GM15510 (cell line): ENCODE results near the gene RRP12.

Experiments
- POLR2A ChIP-seq: IDR thresholded peaks from 3 replicates; pipeline ENCODE4 v1.6.1; 2011; ENCODE audit warnings: borderline replicate concordance; ENCODE audit not compliant: insufficient read length; ENCODE audit errors: extremely low read depth

Gene RRP12, protein sequence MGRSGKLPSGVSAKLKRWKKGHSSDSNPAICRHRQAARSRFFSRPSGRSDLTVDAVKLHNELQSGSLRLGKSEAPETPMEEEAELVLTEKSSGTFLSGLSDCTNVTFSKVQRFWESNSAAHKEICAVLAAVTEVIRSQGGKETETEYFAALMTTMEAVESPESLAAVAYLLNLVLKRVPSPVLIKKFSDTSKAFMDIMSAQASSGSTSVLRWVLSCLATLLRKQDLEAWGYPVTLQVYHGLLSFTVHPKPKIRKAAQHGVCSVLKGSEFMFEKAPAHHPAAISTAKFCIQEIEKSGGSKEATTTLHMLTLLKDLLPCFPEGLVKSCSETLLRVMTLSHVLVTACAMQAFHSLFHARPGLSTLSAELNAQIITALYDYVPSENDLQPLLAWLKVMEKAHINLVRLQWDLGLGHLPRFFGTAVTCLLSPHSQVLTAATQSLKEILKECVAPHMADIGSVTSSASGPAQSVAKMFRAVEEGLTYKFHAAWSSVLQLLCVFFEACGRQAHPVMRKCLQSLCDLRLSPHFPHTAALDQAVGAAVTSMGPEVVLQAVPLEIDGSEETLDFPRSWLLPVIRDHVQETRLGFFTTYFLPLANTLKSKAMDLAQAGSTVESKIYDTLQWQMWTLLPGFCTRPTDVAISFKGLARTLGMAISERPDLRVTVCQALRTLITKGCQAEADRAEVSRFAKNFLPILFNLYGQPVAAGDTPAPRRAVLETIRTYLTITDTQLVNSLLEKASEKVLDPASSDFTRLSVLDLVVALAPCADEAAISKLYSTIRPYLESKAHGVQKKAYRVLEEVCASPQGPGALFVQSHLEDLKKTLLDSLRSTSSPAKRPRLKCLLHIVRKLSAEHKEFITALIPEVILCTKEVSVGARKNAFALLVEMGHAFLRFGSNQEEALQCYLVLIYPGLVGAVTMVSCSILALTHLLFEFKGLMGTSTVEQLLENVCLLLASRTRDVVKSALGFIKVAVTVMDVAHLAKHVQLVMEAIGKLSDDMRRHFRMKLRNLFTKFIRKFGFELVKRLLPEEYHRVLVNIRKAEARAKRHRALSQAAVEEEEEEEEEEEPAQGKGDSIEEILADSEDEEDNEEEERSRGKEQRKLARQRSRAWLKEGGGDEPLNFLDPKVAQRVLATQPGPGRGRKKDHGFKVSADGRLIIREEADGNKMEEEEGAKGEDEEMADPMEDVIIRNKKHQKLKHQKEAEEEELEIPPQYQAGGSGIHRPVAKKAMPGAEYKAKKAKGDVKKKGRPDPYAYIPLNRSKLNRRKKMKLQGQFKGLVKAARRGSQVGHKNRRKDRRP (N-terminal part only)

DNA sequence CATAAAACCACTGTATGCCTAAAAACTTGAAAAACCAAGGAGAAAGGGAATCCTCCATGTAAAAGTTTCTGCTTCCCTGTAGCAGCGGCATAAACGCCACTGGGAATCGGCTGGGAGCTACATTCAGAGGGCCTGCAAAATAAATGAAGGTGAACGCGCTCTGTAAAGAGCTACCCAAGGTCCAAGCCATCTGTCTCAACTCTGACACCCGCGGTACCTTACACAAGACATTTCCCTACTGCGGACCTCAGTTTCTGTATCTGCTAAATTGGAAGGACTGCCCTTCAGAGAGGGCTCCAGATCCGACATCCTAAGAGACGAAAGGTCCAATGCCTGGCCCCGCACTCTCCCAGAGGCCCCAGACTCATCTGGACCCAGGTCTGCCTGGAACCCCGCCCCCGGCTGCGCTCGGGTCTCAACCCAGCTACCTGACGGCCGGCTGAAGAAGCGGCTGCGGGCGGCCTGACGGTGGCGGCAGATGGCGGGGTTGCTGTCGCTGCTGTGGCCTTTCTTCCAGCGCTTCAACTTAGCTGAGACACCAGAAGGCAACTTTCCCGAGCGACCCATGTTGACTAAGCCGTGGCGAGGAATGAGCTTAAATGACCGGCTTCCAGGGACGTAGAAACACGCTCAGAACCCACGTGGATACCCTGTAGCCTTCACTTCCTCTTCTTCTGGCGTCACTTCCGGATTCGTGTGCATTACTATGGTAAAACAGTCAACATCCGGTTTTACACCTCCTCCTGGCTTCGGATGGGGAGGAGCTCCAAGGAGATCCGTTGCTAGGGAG, at the start of gene RRP12:
Gene RRP12, minus strand, starts transcription at position 676 of the 790 bp plus-strand sequence. Its CDS starts 109 bp downstream, at position 567.
- TF ChIP-seq POLR2A = peak; percentile 54

DNA sequence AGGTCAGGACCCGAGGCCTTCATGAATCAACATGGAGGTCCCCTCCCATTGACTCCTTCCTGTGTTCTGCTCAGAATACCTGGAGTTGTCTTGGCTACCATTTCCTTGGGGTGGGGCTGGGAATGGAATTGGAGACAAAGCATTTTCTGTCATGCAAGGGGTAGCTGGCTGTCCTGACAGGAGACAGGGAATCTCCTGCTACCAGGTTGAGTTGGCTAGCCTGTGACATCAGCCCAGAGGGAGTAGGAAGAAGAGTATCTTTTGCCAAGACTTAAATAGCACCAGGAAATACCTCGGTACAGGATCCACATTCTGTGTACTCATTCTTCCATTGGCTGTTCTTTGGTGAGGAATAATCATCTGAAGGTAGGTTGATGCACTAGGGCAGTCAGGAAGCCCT, 49.7 kb upstream of the RRP12 start:
- TF ChIP-seq POLR2A = no peak

- TF ChIP-seq POLR2A = peak; percentile 91
Measured at GRCh38 chr10:97445722-97446639, 44.8 kb upstream of the RRP12 start, which contains the start of the genes EXOSC1 and ZDHHC16. TSS of gene EXOSC1 (minus strand) at chr10:97446006. CDS start at chr10:97445985, 21 bp downstream. TSS of gene ZDHHC16 (plus strand) at chr10:97446175. CDS start at chr10:97451676, 5,501 bp downstream.

DNA sequence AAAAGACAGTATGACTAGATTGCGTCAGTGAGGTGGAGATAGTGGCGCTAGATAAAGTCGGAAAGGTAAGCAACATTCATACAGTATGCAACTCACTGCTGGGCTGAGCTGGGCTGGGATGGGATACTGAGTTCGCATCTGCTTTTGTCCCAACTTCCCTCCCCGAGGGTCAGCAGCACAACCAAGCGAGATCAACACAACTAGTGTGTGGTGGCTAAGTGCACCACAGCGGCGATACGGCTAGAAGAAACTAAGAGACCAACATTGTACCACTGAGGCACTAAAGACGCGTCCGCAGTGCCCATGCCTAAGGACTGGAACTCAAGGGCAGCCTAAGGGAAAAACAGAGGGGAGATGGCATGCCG, 44.2 kb upstream of the RRP12 start:
- no peak for TF ChIP-seq POLR2A

DNA sequence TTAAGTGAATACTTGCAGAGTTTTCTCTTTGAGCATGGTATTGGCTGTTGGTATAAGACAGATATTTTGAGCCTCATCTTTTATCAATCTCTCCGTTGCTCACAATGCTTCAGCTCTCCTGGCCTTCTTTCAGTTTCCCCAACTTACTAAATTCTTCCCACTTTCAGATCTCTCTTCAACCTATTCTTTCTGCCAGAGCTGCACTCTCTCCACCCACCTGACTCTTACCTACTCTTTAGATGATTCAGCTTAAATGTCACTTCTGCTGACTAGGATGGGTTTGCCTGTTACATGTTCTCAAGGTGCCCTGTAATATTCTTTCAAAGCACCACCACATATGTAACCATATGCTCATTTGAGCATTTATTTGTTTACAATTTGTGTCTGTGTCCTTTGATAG, 43.1 kb upstream of the RRP12 start:
- TF ChIP-seq POLR2A = no peak

DNA sequence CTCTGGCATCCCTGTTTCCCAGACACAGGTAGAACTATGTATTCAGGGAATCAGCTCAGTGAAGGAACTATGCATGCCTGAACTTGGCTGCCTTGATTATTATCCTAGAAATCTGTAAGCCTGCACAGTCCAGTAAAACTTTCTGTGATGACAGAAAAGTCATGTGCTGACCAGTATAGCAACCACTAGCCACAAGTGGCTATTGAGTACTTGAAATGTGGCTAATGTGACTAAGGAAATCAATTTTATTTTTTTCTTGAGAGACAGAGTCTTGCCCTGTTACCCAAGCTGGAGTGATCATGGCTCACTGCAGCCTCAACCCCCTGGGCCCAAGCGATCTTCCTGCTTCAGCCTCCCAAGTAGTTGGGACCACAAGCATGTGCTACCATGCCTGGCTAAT, 41.1 kb upstream of the RRP12 start:
- no peak for TF ChIP-seq POLR2A

GRCh38 chr10:97435211-97435610, 34.1 kb upstream of the RRP12 start:
- TF ChIP-seq POLR2A = no peak

GRCh38 chr10:97434557-97434956, 33.4 kb upstream of the RRP12 start:
- no peak for TF ChIP-seq POLR2A

DNA sequence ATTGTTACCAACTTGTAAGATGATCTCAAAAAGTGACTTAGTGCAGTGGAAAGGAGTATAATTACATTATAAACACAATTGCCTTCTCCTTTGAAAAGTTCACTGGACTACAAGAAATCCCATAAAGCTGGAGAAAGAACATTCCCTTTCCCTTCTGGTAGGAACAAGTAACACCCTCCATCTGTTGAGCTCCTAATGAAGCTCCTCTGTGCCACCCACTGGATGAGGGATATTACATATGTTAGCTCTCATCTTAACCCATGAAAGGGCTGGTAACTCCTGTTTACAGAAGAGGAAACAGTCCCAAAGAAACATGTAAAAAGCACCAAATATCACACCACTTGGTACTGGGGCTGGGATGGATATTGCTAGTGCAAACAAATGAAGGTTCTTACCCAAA, 32.9 kb upstream of the RRP12 start:
- TF ChIP-seq POLR2A = no peak

GRCh38 chr10:97428572-97428981, 27.4 kb upstream of the RRP12 start:
- no peak for TF ChIP-seq POLR2A

GRCh38 chr10:97427571-97428179, 26.5 kb upstream of the RRP12 start:
- no peak for TF ChIP-seq POLR2A

DNA sequence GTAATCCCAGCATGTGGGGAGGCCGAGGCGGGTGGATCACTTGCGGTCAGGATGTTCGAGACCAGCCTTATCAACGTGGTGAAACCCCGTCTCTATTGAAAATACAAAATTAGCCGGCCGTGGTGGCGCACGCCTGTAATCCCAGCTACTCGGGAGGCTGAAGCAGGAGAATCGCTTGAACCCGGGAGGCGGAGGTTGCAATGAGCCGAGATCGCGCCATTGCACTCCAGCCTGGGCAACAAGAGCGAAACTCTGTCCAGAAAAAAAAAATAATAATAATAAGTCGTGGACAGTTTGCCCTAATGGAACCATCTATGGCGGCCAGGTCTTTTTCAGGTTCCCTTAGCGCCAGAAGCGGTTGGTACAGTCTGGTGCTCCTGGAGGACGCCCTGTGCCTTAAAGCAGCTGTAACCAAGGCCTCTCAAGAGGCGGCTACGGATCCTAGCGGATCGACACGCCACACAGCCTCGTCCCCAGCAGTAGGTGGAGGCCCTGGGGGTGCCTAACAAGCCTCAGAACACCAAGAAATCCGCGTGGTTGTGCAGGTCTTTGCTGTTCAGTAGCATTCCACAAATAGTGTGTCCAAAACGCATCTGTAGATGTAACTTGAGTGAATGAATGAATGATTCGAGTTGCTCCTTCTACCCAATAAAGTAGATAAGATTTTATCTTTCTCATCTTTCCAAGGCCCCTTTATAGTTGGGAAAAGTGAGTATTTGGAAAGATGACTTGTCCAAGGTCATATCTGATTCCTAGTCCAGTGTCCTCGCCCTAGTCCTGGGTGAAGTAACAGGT, 25.8 kb upstream of the RRP12 start:
- TF ChIP-seq POLR2A = no peak
